Ascending aorta (tissue), 2 donors: Measurements from ENCODE around the gene GRID2. TPM values are rescaled to one million over a fixed set of nuclear protein-coding genes. Genes with fewer than 3 reads are reported as not detected.

Experiments used
- DNase-seq, 2 donors: peaks; one replicate each; pipeline ENCODE4 v3.0.0-alpha.2; 2019; ENCODE audit warnings: low spot score in 2 of 2
- H3K27ac ChIP-seq, 2 donors: fragments of 200-600 bp; sonication (generic); one replicate each; pipeline ENCODE4 v1.5.1; 2016 to 2017; ENCODE audit warnings: mild to moderate bottlenecking in 1 of 2
- H3K27me3 ChIP-seq: fragments of 200-600 bp; sonication (generic); one replicate; pipeline ENCODE4 v1.5.1; 2017
- H3K36me3 ChIP-seq, 2 donors: fragments of 200-600 bp; sonication (generic); one replicate each; pipeline ENCODE4 v1.5.1; 2016
- H3K4me1 ChIP-seq, 2 donors: fragments of 200-600 bp; sonication (generic); one replicate each; pipeline ENCODE4 v1.5.1; 2016 to 2017; ENCODE audit warnings: mild to moderate bottlenecking in 1 of 2
- H3K4me3 ChIP-seq, 2 donors: fragments of 200-600 bp; sonication (generic); one replicate each; pipeline ENCODE4 v1.5.1; 2016 to 2017; ENCODE audit warnings: mild to moderate bottlenecking in 1 of 2
- H3K9me3 ChIP-seq, 2 donors: fragments of 200-600 bp; sonication (generic); one replicate each; pipeline ENCODE4 v1.5.1; 2016
- CTCF ChIP-seq, 3 experiments: fragments of 200-600 bp in 2 of 3; fragments of 450-650 bp in 1 of 3; sonication (generic) in 2 of 3; IDR thresholded peaks; one replicate each; pipeline ENCODE4 v1.5.1; 2016 to 2019; ENCODE audit warnings: antibody characterized with exemption in 3 of 3, mild to moderate bottlenecking in 1 of 3, moderate library complexity in 1 of 3
- intact Hi-C: fragments of 100-400 bp; cut with DNase I; formaldehyde crosslinking; loops from one replicate; pipeline ENCODE4 v1.15.1; 2023
- total RNA-seq: library from RNA; depleted of rRNA; stranded (reverse); fragments of >200 nt; gene quantifications from one replicate; pipeline ENCODE4 v1.1.0, GENCODE V29; 2016

Gene GRID2
- total RNA-seq, 1 donor from 2014 or later: not detected

- no peak overlapping the region for H3K27ac ChIP-seq
These were observed 1191.6 kb downstream of the GRID2 start for GRCh38 chr4:93495346-93495745.

GRCh38 chr4:93501244-93501643 is 1197.5 kb downstream of the GRID2 start:
- Histone ChIP-seq H3K4me3 (no peak overlapping the region), H3K36me3 (no peaks in the 10 kb centered on the region), H3K9me3 (no peaks in the 10 kb centered on the region), H3K27me3 (no peaks in the 10 kb centered on the region), H3K27ac (no peak overlapping the region), H3K4me1 (no peaks in the 10 kb centered on the region)
- no peak for TF ChIP-seq CTCF (IDR thresholded peaks at IDR 0.05)
- intact Hi-C loops: no loop called here
- DNase-seq: no peak

More at GRCh38 chr4:93495346-93495745, 1191.6 kb downstream of the GRID2 start:
- Histone ChIP-seq H3K27me3 (no peaks in the 10 kb centered on the region), H3K36me3 (no peaks in the 10 kb centered on the region), H3K4me1 (no peaks in the 10 kb centered on the region), H3K4me3 (no peak overlapping the region), H3K9me3 (no peaks in the 10 kb centered on the region)
- no peak for DNase-seq
- intact Hi-C loops: no loop called here
- TF ChIP-seq CTCF (IDR thresholded peaks at IDR 0.05): no peak

- intact Hi-C loops: no loop called here
- DNase-seq: no peak
- Histone ChIP-seq H3K4me3 (no peak overlapping the region), H3K4me1 (no peaks in the 10 kb centered on the region), H3K36me3 (no peaks in the 10 kb centered on the region), H3K9me3 (no peaks in the 10 kb centered on the region), H3K27me3 (no peaks in the 10 kb centered on the region), H3K27ac (no peak overlapping the region)
- TF ChIP-seq CTCF (IDR thresholded peaks at IDR 0.05): no peak
These were observed 1198.2 kb downstream of the GRID2 start for GRCh38 chr4:93501946-93502345.

GRCh38 chr4:93502991-93503390 is 1199.2 kb downstream of the GRID2 start:
- no peak for DNase-seq
- Histone ChIP-seq H3K4me1 (no peaks in the 10 kb centered on the region), H3K9me3 (no peaks in the 10 kb centered on the region), H3K36me3 (no peaks in the 10 kb centered on the region), H3K4me3 (no peak overlapping the region), H3K27me3 (no peaks in the 10 kb centered on the region), H3K27ac (no peak overlapping the region)
- no peak for TF ChIP-seq CTCF (IDR thresholded peaks at IDR 0.05)
- intact Hi-C loops: no loop called here

GRCh38 chr4:93513851-93514250 is 1210.1 kb downstream of the GRID2 start:
- intact Hi-C loops: no loop called here
- no peaks in the 10 kb centered on the region for H3K27me3 ChIP-seq
- no peak overlapping the region for H3K27ac ChIP-seq
- no peaks in the 10 kb centered on the region for H3K9me3 ChIP-seq
- no peak for TF ChIP-seq CTCF (IDR thresholded peaks at IDR 0.05)
- H3K36me3 ChIP-seq: no peaks in the 10 kb centered on the region
- no peak for DNase-seq
- no peak overlapping the region for H3K4me3 ChIP-seq
- no peaks in the 10 kb centered on the region for H3K4me1 ChIP-seq

GRCh38 chr4:93515208-93515607 is 1211.4 kb downstream of the GRID2 start:
- Histone ChIP-seq H3K27ac (no peak overlapping the region), H3K9me3 (no peaks in the 10 kb centered on the region), H3K36me3 (no peaks in the 10 kb centered on the region), H3K4me1 (no peaks in the 10 kb centered on the region), H3K27me3 (no peaks in the 10 kb centered on the region), H3K4me3 (no peak overlapping the region)
- intact Hi-C loops: no loop called here
- DNase-seq: no peak
- TF ChIP-seq CTCF (IDR thresholded peaks at IDR 0.05): no peak
